GM15510 (cell line): ENCODE results near the gene TMEM121.

Experiments
- POLR2A ChIP-seq: IDR thresholded peaks from 3 replicates; pipeline ENCODE4 v1.6.1; 2011; ENCODE audit warnings: borderline replicate concordance; ENCODE audit not compliant: insufficient read length; ENCODE audit errors: extremely low read depth

The TMEM121 gene

DNA sequence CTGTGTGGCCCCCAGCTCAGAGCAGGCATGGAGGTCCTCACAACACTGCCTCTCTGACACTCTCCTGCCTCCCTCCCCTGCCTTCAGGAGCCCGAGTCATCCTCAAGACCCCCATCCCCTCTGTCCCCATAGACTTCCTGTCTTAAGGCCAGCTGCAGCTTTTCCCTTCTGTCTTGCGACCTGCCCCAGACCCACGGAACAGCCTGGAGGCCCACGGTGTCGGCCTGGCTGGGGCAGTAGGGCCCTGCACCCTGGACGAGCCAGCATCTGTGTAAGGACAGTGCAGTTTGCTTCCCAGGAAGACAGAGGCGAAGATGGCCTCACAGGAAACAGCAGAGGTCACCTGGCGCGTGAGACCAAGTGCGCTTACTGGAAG lies 25.7 kb upstream of the TMEM121 start:
- TF ChIP-seq POLR2A: no peak

DNA sequence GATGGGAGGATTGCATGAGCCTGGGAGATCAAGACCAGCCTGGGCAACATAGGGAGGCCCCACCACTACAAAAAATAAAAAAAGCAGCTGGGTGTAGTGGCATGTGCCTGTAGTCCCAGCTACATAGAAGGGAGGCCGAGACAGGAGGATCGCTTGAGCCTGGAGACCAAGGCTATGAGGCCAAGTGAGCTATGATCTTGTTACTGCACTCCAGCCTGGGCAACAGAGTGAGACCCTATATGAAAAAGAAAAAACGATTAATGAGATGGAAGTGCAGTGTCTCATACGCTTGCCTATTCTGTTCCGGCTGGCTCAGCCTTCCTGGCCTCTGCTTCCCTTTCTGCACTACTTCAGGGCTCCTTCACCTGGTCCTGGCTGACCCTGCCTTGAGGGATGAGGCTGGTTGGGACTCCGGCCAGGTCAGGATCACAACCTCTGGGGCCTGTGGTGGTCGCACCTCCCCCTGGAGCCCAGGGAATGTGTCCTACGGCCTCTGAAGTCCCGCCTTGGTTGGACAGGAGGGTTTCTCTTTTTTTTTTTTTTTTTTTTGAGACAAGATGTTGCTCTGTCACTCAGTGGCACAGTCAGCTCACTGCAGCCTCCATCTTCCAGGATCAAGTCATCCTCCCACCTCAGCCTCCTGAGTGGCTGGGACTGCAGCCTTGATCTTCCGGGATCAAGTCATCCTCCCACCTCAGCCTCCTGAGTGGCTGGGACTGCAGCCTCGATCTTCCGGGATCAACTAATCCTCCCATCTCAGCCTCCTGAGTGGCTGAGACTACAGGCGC lies 24.7 kb upstream of the TMEM121 start:
- TF ChIP-seq POLR2A: no peak

DNA sequence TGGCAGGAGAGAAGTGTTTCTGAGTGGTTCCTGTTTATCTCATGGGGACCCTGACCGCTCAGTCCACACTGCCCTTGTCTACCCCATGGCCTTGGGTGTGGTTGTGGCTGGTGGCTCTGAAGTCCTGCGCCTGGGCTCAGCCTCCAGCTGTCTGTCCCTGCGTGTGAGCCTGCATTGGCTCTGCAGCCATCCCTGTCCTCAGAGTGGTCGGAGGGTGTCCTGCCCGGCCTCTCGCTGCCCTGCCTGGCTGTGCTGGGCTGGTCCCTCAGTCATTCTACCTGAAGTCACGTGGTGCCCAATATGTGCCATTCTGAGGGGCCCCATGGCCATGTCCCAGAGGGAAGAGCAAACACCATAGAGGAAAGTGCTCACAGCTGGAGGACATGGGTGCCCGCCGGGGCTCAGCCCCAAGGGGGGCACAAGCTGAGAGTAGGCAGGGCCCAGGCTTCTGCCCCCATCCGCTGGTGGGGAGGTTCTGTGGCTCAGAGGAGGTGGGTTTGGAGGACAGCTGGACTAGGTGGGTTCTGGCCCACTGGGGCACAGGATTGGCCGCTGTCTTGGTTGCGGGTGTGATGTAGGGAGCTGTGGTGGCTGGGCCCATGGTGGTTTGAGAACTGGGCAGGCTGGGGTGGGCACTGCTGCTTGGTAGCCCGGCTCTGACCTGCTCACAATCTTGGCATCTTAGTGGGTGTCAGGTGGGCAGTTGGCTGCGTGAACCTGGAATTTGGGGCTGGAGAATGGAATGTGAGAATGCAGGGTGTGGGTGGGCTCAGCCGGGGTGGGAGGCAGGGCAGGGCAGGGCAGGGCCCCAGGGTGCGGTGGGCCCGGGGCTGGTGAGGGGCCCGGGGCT lies 23.7 kb upstream of the TMEM121 start:
- no peak for TF ChIP-seq POLR2A

DNA sequence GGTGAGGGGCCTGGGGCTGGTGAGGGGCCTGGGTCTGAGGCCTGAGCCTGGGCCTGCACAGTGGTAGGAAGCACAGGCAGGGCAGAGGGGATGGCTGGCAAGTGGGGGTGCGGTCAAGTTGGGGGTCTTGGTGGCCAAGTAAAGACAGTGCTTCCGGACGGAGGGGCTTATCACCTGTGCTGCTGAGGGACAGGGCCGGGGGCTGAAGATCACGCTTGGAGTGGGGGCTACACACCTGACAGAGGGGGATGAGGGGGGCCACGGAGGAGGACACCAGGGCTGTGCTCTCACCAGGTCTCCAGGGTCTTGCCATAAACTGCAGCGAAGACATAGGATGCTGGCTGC lies 23.1 kb upstream of the TMEM121 start:
- no peak for TF ChIP-seq POLR2A

DNA sequence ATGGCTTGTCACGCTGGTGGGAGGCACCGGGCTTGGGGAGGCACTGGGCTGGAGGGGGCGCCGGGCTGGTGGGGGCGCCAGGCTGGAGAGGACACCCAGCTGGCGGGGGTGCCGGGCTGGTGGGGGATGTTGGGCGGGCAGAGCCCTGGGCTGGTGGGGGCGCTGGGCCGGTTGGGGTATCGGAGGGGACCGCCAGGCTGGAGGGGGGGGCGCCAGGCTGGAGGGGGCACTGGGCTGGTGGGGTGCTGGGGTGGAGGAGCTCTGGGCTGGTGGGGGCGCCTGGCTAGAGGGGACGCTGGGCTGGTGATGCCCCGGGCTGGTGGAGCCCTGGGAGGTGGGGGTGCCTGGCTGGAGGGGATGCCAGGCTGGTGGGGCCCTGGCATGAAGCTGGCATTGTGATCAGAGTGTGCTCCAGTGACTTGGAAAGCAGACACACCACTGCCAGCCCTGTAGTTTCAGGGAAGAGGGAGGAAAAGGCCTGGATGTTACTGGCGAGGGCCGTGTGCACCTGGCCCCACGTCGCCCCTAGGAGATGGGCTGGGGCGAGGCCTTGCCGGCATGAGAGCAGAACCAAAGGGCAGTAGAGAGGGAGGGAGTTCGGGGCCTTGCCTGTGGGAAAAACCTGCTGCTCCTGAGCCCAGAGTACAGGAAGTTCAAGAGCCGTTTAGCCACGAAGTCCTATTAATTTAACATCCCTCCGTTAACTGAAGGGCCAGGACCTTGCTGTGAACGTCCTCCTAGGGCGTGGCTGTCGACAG lies 22.3 kb upstream of the TMEM121 start:
- TF ChIP-seq POLR2A: no peak

DNA sequence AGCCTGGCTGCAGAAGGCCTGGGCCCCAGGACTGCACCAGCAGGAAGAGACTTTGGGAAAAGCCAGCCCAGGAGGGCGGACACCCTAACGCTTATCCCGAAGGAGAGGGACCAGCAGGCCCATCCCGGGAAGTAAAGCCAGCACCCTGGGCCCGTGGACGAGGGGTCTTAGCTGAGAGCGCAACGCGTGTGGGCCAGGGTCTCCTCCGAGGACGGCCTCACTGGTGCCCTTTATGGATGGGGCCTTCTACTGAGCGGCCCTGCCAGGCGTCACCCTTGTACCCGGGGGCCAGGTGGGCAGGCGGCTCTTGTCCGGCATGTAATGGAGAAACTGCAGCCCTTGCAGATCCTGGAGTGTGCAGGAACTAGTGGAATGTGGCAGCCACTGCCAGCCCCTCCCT lies 21.3 kb upstream of the TMEM121 start:
- TF ChIP-seq POLR2A: no peak

DNA sequence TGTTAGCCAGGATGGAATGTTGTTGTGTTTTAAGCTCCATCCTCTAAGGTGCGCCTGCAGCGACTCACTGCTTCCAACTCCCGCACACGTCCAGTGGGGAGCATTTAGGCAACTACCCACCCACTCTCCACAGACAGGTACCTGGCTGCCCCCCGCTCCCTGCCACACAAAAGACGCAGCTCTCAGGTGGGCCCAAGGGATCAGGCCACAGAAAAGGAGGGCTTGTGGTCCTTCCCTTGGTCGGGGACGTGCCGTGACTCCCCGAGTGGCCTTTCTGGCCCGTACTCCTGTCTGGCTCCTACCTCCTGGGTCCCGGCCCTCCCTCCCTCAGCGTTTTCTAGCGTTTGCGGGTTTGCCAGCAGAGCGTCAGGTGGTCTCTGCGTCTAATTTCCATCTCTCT lies 19.1 kb upstream of the TMEM121 start:
- TF ChIP-seq POLR2A: no peak

DNA sequence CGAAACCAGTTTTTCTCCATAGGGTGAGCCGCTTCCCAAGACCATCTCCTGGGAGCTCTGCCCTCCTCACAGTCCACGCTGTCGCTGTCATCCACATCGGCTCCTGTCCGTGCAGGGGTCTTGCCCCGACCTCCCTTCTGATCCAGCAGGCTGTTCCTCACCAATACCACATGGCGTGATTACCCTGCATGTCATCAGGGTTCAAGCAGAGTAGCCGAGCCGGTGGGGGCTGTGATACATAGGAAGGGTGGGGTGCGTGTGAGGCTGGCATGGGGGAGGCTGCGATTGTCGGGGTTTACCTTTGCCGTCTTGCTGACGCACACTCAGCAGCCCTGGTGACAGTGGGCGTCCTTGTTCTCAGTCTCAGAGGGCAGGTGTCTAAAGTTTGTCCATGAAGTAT lies 18.3 kb upstream of the TMEM121 start:
- TF ChIP-seq POLR2A: no peak

DNA sequence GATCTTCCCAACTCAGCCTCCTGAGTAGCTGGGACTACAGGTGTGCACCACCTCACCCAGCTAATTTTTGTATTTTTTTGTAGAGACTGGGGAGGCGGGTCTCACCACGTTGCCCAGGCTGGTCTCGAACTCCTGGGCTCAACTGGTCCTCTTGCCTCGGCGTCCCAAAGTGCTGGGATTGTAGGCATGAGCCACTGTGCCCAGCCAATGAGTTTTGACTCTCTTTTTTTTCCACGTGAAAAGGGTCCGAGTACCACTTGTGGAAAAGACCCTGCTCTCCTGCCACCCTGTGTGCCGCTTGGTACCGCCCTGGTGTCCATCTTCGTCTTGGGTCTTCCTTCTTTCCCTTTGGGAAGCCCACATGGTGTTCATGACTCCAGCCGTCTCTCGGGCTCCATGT lies 17.8 kb upstream of the TMEM121 start:
- TF ChIP-seq POLR2A: no peak

DNA sequence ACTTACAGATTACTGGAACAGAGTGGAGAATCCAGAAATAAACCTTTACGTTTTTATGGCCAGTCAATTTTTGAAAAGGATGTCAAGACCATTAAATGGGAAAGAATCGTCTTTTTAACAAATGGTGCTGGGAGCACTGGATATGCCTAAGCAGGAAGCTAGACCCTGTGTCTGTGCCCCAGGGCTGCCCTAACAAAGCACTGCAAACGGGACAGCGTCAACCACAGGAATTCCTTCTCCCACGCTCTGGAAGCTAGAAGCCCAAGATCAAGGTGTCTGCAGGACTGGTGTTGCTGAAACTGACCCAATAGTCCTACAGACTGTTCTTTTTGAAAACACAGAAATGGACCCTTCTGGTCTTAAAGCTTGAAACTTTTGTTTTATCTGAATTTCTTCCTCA lies 9.3 kb upstream of the TMEM121 start:
- no peak for TF ChIP-seq POLR2A

DNA sequence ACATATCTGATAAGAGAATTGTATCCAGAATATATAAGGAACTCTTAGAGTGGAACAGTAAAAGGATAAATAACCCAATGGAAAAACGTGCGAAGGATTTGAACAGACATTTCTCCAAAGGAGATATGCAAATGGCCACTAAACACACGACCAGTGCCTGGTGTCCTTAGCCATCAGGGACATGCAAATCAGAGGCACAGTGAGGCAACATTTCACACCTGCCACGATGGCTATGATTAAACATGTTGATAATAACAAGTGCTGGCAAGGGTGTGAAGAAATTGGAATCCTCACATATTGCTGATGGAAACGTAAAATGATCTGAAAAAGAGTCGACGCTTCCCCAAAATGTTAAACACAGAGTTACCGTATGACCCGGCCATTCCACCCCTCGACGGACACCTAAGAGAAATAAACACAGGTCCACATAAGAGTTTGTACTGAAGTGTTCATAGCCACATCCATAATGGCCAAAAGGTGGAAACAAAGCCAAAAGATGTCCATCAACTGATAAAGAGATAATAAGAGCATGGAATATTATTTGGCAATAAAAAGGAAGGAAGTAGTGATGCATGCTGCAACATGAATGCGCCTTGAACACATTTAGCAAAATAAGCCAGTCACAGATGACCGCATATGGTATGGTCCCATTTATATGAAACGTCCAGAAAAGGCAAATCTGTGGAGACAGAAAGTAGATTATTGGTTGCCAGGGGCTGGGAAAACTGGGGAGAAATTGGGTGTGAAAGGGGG lies 6.3 kb upstream of the TMEM121 start:
- no peak for TF ChIP-seq POLR2A

DNA sequence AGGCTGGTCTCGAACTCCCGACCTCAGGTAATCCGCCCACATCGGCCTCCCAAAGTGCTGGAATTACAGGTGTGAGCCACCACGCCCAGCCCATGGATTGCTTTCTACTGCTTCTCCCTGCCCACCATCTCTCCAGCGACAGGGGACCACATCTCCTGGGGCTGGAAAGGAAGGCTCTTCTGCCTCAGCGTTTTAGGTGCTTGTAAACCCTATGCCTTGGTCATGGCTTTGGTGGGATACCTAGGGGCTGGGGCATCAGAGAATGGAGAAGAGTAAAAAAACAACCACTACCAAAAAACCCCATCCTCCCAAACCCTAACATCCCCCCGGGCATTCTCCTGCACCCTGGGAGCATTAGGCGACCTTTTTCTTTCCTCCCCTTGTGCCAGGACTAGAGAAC lies 1.1 kb upstream of the TMEM121 start:
- TF ChIP-seq POLR2A: no peak

DNA sequence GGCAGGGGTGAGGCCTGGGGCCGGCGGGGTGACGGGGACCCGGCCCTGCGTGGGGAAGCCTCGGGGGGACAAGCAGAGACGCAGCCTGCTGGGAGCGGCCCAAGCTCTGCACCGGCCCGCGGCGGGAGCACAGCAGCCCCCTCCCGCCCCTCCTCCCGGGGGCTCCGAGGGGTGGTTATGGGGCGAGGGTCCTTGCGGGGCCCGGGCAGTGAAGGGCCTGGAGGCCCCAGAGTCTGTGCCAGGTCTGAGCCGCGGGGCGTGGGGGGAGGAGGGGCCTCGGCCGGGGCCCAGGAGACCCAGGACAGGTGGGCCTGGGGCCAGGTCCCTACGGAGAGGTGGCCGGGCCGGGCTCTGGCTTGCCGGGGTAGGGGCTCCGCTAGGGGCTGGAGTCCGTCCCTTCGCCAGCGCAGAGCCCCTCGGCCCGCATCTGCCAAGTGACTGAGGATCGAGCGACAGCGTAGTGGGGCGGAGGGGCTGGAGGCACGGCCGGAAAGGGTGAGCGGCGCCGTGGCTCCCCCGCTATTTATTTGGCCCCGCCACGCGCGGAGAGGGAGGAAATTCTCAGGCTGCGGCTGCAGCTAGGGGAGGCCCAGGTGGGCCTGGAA lies 495 bp downstream of the TMEM121 start:
- no peak for TF ChIP-seq POLR2A

DNA sequence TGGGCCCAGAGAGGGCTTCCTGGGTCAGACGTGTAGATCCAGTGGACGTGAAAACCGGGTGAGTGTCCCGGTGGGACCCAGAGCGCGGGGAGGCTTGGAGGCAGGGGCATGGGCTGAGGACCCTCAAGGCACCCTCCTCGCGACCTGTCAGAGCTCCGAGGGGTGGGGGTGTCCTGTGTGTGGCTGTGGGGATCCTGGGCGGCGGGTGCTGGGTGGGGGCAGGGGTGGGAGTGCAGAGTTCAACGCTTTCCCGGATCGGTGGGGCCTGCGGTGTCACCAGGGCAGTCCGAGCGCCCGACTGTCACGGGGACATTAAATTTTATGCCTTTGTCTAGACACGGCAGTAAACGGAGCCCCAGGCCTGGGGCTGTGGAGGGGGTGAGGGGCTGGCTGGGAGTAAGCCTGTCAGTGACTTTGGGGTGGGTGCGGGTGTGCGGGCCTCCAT lies 1.0 kb downstream of the TMEM121 start:
- TF ChIP-seq POLR2A: no peak
